DND-41 (cell line): ENCODE results near the gene SP2.

Experiments
- CTCF ChIP-seq: IDR thresholded peaks from 2 replicates; pipeline ENCODE4 v1.5.1; 2012; ENCODE audit warnings: borderline replicate concordance, low read length, moderate library complexity, mild to moderate bottlenecking; ENCODE audit not compliant: poor library complexity, severe bottlenecking; ENCODE audit errors: extremely low read depth
- EZH2 ChIP-seq: IDR thresholded peaks from 3 replicates; pipeline ENCODE4 v1.6.1; 2012; ENCODE audit warnings: borderline replicate concordance, low read depth, mild to moderate bottlenecking, moderate library complexity, low read length, inconsistent platforms; ENCODE audit not compliant: severe bottlenecking

DNA sequence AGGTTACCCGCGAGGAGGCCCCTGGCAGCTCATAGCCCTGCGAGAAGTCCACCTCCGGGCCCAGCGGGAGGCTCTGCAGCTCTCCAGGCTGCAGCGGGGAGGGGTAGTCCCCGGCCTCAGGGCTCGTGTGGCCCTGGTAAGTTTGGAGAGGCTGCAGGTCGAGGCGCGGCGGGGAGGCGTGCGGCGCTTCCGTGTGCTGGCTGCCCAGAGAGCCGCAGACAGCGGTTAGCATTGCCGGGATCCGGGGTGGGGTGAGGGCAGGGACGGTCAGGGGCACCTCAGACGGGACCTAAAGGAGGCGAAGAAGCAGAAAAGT lies 47.9 kb upstream of the SP2 start:
- TF ChIP-seq CTCF (no peak), EZH2 (no peak)
